UCSD-AML1 (cell line): ENCODE measurements around the gene PRKAG2.
"Not testable (repeated sequence)": the region's sequence is repeated elsewhere in the genome, so short reads cannot be mapped to it uniquely, and the experiment has no call there.

Source experiments
- DNase-seq: peaks from one replicate; lab custom pipeline; 2025; ENCODE audit not compliant: unreplicated experiment; lab: John Stamatoyannopoulos, UW

The PRKAG2 gene

DNA sequence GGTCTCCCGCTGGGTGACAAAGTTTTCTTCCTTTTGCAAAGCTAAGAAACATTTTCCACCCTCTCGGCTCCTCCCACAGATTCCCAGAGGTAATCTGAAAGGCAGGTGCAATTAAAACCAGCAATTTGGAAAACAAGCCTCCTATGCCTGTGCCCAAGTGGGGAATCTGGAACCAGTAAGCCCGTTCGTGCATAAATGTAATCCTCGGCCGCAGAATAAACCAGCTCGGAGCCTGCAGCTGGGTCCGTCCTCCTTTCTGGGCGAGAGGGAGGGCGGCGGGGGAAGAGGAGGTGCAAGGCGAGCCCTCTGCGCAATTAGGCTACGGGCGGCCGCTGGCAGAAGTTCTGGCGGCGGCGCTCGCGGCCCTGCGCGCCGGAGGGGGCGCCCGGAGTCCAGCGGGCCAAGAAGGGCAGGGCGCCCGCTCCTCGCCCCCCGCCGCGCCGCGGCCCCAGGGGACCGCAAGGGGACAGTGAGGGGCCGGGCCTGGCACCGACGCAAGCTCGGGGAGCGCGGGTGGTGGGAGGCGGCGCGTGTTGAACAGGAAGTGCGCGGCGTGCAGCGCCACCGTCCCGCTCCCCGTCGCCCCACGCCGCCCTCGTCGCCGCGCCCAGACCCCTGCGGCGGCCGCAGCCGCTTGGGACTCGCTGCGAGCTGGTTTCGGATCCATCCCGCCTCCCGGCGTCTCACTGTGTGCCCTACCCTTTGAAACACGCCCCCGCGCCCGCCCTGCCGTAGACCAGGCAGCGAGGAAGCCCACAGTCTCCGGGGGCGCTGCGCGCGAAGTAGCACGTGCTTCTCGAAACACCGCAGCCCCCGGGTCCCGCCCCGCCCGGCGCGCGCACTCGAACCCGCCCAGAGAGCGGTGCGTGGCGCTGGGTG, at the start of gene PRKAG2:
TSS of gene PRKAG2 (minus strand) at position 217 of the 879 bp plus-strand sequence. CDS start 495 bp downstream, outside the sequence.
- peak; percentile 26 for DNase-seq

DNA sequence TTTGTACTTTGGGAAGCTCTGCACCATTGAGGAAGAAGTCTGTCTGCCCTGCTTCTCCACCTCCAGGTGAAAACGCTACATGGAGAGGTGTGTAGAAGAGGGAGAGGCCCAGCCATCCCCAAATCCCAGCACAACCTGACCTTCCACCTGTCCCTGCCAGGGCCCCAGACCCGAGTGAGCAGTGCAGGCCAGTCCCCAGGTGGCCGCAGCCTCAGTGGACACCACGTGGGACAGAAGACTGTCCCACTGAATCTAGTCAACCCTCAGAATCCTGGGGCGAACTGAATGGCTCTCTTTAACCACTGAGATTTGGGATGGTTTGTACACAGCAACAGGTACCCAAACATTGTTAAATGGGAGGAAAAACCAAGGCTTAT, 49.4 kb upstream of the PRKAG2 start:
- DNase-seq, result no peak

DNA sequence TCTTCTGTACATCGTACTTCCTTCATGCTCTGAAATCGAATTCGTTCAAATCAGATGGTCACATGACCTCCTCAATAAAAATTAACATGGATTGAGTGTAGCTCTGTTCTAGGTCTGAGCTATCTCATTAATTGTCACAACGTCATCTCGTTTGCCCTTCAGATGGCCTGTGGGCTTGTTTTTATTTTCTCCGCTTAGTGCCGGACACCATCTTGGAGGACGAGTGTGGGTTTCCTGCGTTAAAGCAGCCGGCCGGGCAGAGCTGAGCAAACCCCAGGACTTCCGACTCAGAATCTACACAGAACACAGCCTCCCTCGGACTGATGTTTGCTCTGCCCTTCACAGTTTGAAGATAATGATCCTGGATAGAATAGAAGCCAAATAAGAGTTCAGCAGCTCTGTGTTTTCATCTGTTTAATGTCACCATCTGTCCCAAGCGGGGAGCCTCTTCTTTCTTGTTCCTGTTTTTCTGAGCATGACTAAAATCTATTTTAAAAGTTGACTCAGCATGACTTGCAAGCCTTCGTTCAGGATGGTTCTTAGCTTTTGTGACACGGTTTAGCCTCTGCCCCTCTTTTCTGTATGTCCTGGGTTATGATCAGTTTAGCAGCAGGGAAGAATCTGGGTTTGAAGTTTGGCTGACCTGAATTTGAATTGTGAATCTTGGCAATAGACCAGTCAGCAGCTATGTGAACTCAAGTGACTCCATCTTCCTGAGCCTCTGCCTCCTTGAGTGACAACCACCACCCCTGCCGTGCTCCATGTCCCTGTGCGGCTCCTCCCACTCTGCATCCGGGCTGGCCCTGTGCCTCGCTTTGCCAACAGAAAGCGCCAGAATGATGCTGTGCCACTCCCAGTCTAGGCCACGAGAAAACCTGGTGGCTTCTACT, 48.8 kb upstream of the PRKAG2 start:
- DNase-seq, result peak; percentile 27

DNA sequence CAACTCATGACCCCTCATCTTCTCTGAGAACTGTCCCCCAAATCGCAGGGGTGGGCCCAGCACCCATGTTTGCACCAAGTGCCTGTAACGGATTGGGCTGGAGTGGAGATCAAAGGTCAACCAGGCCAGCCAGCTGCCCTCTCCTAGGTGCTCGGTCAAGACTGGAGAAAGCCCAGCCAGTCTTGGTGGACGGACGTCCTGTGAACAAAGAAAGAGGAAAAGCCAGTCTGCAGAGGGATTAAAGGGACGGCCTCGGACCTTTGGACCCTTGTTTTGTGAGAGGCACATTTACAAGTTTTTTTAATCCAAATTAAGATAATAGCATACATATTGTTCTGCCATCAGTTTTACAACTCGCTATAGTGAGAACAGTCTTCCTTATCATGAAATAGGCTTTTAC, 47.6 kb upstream of the PRKAG2 start:
- no peak for DNase-seq

DNA sequence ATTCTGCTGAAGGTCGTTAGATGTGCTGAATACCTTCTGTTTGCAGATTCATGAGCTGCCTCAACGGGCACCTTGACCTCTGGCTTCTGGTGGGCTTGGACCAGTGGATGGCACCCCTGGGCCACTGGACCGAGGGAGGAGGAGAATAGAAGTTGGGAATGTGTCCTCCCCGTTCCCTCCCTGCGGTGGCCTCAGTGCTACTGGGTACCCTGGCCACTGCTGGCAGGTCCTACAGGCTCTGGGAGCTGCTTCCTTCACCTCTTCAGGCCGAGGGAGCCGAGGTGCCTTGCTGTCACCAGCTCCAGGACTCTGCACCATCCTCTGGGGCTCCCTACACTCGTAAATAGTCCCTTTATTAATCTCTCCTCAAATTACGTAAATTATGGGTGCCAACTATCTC, 47.1 kb upstream of the PRKAG2 start:
- DNase-seq, result no peak

DNA sequence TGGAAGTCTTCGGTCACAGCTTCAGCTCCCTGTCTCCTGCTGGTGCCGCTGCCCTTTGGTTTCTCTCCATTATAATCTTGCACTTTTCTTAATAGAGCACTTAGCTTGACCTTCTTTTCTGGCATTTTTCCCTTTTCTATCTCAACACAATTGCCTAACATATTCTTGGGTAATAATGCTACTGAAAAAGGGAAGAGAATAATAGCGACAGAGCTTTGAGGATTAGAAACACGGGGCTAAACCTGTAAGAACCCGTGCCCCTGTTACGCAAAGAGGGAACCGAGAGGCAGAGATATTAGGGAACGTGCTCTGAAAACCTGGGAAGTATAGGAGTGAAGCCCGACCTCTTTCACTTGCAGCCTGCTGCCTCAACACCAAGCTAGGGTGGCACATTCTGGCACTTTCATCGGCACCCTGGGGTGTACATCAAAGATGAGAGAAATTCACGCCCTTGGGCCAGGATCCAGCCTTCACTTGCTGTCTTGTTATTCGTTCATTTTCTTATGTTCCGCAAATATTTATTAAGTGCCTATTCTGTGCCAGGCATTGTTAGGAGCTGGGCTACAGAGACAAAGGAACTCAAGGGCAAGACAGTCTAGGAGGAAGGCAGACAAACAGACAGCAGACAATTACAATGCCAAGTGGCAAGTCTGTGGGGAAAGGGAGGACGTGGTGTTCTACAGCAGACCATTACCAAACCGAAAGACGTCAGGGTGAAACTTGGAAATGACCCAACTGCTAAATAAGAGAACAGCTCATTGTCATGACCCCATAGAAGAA, 46.4 kb upstream of the PRKAG2 start:
- DNase-seq, result no peak

DNA sequence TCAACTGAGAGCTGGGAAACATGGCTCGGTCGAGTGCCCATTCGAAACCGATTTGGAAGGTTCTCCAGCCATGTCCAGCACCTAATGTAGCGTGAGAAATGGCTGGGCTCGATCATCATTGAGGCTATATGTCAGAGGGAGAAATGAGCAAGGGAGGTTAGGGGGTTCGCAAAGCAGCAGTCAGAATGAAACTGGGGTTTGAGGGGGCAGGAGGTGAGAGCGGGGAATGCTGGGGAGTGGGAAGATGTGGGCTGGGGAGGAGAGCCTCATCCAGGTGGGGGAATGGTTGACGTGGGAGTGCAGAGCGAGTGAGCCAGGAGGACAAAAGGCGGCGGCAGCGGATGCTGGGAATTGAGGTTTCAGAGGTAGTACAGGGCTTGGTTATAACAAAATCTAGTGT, 44.5 kb upstream of the PRKAG2 start:
- DNase-seq, result no peak

DNA sequence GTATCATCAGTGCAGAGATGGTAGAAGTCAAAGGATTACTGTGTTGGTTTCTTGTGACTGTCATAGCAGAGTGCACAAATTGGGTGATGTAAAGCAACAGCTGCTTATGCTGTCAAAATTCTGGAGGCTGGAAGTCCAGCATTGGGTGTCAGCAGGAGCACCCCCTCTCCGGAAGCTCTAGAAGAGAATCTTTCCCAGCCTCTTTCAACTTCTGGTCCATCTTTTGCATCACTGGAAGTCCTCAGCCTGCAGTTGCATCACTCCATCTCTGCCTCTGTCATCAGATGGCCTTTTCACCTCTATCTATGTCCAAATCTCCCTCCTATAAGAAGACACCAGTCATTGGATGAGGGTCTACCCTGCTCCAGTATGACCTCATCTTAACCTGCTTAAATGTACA, 43.6 kb upstream of the PRKAG2 start:
- no peak for DNase-seq

DNA sequence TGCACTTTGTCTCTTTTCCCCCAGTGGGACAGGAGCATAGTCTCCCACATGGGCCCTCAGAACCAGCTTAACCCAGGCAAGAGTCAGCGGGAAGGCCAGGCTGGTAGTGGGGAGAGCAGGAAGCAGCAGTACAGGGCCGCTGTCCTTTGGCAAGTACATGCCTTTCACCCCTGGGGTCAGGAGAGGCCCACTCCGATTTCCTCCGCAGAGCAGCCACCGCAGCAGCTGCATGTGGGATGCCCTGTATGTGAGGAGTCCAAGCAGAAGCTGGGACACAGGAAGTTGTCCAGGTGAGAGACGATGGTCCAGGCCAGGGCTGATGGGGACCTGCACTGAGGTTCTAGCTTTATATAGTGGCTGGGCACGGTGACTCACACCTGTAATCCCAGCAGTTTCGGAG, 42.7 kb upstream of the PRKAG2 start:
- DNase-seq, result no peak

DNA sequence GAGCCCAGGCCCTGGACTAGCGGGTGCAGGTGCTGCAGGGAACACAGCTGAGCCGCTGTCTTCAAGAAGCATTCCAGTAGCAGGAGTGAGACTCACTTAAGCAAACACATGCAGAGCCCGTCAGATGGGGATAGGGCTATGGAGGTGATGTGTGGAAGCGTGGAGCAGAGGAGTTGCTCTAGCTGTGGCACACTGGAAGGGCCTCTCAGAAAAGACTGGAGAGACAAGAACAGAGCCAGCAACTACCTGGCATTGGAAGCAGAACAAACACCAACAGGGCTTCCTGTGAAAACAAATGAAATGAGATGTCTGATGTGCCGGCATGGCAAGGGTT, 41.6 kb upstream of the PRKAG2 start:
- DNase-seq, result no peak

DNA sequence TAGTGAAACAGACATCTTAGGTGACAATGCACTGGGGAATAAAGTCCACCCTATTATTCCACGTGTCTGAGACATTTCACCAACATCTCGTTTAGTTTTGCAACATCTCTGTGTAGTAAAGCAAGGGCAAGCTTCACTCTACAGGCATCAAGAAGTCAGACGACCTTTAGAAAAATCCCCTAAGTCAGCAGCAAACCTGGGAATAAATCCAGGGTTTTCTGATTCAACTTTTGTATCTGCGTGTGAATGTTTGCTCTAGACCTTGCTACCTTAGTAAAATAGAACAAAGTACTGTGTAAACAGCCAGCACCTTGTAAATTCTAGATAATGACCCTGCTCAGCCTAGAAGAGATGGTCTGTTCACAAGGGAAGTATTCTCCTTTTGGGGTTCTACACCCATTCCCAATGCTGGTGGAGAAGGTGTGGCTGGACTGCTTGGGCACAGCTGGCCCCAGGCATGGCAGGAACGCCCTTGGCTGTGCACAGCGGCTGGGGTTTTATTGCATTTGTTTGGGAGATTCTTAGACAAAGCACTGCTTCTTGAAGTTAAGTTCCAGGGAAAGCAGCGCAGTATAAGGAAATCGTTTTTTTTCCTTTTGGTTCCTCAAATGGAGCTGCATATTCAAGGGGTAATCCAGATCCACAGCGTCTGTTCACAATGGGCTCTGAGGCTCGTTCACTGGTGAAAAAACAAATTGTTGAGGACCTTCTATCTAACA, 41.0 kb upstream of the PRKAG2 start:
- DNase-seq, result no peak

DNA sequence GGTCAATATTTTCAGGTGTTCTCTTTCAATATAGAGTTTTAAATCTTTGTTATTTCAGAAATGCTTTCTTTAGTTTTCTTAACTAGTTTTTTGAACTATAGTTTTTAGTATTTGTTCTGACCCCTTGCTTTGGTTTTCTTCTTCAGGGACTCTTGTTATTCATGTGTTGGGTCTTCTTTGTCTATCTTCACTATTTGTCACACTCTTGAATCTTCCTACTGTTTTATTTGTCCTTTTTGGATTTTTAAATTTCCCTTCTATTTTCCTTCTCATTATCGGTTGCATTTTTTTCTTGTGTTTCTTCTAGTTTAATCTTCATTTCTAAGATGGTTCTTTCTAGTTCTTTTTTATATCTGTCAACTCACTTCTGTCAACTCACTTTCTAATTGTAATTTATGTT, 37.1 kb upstream of the PRKAG2 start:
- DNase-seq, result no peak

DNA sequence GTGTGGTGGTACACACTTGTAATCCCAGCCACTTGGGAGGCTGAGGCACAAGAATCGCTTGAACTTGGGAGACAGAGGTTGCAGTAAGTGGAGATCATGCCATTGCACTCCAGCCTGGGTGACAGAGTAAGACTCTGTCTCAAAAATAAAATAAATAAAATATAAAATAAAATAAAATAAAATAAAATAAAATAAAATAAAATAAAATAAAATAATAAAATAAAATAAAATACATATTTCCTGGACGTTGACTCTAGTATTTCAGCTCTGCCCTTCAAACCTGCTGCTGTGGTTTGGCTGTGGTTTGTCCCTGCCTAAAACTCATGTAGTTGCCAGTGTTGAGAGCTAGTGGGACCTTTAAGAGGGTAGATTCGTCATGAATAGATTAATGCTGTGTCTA, 33.7 kb upstream of the PRKAG2 start:
- not testable (repeated sequence) for DNase-seq

DNA sequence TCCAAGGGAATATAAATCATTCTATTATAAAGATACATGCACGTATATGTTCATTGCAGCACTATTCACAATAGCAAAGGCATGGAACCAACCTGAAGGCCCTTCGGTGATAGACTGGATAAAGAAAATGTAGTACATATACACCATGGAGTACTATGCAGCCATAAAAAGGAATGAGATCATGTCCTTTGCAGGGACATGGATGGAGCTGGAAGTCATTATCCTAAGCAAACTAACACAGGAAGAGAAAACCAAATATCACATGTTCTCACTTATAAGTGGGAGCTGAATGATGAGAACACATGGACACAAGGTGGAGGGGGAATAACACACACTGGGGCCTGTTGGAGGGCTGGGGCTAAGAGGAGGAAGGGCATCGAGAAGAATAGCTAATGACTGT, 30.2 kb upstream of the PRKAG2 start:
- DNase-seq, result not testable (repeated sequence)

DNA sequence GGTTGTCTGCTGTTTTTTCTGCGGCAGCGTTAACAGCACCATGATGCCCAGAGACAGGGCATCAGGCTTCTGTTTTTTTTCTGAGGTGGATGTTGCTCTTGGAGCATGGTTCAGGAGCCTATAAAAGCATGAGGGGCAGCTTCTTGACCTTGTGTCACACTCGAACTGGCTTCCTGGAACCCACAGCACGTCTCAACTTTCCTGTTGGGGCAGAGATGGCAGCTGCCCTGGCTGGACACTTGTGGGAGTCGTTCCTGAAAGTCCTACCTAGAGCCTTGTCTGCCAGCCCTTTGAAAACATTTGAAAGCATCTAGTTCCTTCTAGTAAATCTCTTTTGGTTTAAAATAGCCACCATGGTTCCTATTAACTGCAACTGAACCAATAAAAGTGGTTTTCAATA, 28.9 kb upstream of the PRKAG2 start:
- DNase-seq, result no peak

DNA sequence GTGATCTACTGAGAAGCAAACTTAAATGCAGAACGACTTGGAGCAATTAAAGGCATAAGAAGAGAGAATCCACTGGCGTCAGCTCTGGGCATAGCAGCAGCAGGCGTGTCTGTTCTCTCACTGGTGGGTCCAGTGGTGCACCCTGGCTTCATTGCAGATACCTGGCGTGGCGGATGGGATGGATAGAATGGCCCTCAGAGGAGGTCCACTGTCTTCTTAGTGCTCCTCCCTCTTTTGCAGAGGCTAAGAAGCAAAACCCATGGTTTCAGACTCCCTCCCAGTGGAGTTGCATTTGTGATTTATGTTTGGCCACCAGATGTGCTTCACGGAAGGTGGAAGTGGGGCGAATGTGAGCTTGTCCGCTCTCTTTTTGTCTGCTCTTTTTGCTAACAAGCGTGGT, 28.4 kb upstream of the PRKAG2 start:
- DNase-seq, result no peak

DNA sequence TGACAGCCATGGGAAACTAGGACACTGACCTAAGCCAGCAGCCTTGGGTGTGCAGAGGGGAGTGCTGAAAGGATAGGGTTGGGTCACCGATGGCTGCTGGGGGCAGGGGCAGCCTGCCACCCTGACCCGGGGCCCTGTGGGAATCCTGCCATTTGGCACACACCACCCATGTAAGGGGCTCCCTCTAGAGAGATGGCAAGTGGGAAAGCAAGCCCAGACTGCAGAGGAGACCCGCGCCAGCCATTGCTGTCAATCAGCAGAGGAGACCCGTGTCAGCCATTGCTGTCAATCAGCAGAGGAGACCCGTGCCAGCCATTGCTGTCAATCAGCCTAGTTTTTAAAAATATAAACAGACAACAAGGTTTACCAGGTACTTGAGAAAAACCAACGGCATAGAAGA, 27.4 kb upstream of the PRKAG2 start:
- no peak for DNase-seq

DNA sequence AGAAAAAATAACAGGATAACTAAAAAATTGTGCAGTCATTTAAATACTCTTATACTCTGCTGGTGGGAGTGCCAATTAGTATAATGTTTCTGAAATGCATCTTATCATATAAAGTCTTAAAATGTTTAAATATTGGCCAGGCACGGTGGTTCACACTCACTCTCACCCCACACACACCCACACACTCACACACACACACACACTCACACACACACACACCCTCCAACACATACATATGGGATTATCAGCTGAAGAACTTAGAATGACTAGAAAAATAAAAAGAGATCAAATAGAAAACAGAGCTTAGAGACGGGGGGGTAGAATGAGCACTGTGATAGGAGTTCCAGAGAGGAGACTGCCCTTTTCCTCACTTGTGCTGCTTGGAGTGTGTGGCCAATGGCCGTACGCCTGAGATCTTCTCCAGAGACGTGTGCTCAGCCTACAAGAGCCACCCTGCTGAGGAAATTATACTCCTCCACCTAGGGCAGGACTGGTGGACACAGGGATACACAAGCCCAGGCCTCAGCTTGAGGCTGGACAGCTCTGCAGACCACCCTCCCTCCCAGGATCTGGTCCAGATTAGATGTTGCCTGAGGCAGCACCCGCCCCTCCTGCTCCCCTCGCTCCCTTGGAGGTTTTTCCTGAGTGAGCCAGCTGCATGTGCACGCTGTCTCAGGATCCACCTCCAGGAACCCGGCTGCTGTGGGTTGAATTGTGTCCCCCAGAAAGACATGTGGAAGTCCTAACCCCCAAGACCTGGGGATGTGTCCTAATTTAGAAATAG, 26.5 kb upstream of the PRKAG2 start:
- no peak for DNase-seq

DNA sequence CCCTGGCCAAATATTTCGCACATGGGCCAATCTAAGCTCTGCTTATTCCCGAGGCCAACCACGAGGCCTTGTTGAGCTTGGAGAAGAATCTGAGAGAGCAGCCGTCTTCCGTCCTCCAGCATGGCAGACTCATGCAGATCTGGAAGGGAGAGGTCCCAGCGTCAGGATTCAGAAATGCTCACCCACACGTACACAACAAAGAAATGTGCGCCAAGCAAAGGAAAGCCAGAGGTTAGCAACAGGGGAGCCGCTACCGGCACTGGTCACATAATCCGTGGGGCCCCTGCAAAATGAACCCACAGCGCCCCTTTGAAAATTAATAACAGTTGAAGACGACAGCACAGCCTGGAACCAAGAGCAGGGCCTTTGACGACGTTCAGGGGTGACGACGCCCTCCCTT, 25.4 kb upstream of the PRKAG2 start:
- no peak for DNase-seq

DNA sequence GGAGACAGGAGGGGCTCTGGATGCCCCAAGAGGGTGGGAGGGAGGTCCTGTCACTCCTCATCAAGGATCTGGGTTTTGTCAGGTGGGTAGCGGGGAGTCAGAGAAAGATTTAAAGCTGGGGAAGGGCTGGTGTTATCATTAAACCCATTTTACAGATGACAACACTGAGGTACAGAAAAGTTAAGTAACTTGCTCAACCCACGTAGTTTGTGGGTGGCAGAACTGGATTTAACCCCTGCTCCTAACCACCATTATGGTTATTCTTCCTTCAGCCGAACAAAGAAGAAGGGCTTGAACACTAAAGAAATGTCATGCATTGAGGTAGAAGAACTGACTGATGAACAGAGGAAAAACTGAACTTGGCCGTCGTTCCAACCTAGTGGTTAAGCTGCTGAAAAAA, 24.9 kb upstream of the PRKAG2 start:
- DNase-seq, result no peak
